ENCODE measurements around the gene EGFL7.
"Not testable (repeated sequence)": the region's sequence is repeated elsewhere in the genome, so short reads cannot be mapped to it uniquely, and the experiment has no call there.

EGFL7 gene

DNA sequence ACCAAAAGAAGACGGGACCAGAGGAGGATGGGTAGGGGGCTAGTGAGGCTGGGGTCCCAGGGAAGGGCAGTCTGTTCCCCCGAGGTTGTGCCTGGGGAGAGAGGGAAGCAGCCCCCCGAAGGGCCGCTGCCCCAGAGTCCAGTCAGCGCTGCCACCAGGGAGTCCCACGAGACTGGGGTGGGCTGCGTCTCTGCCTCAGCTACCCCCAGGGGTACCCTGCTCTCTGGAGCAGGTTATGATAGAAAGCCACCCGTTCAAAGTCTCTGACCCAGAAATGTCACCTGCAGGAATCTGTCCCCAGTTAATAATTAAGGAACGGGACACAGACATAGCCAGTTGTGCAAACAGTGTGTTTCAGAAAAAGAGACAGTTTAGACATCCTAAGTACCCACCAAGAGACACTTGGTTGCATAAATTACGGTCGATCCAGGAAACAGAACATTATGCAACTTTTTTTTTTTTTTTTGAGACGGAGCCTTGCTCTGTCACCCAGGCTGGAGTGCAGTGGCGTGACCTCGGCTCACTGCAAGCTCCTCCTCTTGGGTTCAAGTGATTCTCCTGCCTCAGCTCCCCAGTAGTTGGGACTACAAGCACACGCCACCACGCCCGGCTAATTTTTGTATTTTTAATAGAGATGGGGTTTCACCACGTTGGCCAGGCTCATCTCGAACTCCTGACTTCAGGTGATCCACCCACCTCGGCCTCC, 35.3 kb downstream of the EGFL7 start:
- H3K4me3 ChIP-seq (replicated peaks; ENCODE audit: low read depth, low read length), result no peak overlapping the region
- no peak for DNase-seq (ENCODE audit: low read depth)

DNA sequence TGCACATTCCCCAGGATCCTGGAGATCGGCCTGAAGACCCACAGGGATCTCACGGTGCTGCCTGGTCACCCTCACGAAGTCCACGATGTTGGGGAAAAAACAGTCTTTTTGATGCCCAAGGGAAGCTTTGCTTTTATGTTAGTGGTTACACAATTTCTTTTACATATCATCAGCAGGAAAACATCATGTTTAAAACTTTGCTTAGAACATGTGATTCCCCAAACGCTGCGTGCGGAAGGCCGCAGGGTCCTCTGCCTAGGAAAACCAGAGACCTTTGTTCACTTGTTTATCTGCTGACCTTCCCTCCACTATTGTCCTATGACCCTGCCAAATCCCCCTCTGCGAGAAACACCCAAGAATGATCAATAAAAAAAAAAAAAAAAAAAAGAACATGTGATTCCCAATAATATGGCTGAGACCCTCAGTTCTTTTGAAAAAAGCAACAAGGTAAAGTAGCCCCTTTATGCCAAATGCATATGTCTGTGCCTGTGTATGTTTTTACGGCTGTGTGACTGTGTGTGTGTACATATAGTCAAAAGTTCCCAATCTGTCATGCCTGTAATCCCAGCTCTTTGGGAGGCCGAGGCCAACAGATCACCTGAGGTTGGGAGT, 36.0 kb downstream of the EGFL7 start:
- TF ChIP-seq, protein P1, sequence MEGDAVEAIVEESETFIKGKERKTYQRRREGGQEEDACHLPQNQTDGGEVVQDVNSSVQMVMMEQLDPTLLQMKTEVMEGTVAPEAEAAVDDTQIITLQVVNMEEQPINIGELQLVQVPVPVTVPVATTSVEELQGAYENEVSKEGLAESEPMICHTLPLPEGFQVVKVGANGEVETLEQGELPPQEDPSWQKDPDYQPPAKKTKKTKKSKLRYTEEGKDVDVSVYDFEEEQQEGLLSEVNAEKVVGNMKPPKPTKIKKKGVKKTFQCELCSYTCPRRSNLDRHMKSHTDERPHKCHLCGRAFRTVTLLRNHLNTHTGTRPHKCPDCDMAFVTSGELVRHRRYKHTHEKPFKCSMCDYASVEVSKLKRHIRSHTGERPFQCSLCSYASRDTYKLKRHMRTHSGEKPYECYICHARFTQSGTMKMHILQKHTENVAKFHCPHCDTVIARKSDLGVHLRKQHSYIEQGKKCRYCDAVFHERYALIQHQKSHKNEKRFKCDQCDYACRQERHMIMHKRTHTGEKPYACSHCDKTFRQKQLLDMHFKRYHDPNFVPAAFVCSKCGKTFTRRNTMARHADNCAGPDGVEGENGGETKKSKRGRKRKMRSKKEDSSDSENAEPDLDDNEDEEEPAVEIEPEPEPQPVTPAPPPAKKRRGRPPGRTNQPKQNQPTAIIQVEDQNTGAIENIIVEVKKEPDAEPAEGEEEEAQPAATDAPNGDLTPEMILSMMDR (IDR thresholded peaks at IDR 0.05; ENCODE audit: low read length, missing control alignments), result no peak
- no peak overlapping the region for H3K4me3 ChIP-seq (replicated peaks; ENCODE audit: low read depth, low read length)

More for the DNA sequence above, 35.3 kb downstream of the EGFL7 start:
- TF ChIP-seq, protein P1 (IDR thresholded peaks at IDR 0.05; ENCODE audit: low read length, missing control alignments), result no peak

DNA sequence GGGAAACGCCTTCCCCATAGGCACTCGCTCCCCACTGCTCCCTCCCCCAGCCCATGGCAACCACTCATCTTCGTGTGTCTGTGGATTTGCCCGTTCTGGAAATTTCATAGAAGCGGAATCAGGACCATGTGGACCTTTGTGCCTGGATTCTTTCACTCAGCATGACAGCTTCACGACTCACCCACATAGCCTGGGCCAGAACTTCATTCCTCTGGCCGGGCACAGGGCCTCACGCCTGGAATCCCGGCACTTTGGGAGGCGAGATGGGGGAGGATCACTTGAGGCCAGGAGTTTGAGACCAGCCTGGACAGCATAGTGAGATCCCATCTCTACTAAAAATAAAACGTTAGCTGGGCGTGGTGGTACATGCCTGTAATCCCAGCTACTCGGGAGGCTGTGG, 37.6 kb downstream of the EGFL7 start:
- TF ChIP-seq, protein P1 (IDR thresholded peaks at IDR 0.05; ENCODE audit: low read length, missing control alignments), result no peak
- DNase-seq (ENCODE audit: low read depth), result no peak
- no peak overlapping the region for H3K4me3 ChIP-seq (replicated peaks; ENCODE audit: low read depth, low read length)

More for the DNA sequence above, 36.0 kb downstream of the EGFL7 start:
- DNase-seq (ENCODE audit: low read depth), result no peak

DNA sequence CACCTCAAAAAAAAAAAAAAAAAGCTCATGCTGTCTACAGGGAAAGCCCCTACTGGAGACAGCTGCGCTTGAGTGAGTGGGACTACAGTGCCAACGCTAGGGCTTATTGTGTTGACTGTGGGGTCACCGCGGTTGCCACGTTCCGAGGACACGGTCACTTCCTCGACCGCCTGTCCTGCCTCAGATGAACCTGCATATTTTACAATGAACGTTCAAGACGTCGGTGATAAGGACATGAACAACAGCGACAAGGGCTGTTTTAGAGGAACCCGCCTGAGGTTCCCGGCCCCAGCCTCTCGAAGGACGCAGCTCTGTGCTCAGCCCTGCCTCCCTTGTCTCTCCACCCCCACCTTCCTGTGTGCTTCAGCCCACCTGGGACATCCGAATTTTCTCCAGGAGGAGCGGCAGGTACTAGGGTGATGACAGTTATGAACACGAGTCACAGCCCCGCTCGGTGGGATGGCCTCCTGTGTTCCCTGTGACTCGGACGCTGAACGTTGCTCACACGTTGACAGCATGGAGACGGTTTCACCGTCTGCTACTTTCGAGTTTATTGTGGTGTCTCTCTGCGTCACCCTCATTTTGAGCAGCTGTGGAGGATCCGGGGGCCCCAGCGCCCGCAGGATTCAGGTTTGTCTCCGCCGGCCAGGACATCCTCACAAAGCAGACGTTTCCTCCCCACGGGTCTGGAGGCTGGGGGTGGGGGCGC, 38.4 kb downstream of the EGFL7 start:
- TF ChIP-seq, protein P1 (IDR thresholded peaks at IDR 0.05; ENCODE audit: low read length, missing control alignments), result no peak
- no peak for DNase-seq (ENCODE audit: low read depth)
- H3K4me3 ChIP-seq (replicated peaks; ENCODE audit: low read depth, low read length), result no peak overlapping the region

DNA sequence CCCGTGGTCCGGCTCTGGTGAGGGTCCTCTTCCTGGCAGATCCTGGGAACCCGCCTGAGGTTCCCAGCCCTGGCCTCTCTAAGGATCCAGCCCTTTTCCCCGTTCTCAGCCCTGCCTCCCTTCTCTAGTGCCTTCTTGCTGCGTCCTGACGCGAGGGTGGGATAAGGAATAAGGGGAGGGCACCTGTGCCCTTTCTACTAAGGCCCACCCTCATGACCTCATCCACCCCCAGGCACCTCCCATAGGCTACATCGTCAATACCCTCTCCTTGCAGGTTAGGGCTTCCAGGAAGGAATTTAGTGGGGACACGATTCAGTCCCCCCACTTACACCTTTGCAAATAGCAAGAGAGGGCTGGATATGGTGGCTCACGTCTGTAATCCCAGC, 38.9 kb downstream of the EGFL7 start:
- DNase-seq (ENCODE audit: low read depth), result no peak
- no peak overlapping the region for H3K4me3 ChIP-seq (replicated peaks; ENCODE audit: low read depth, low read length)
- TF ChIP-seq, protein P1 (IDR thresholded peaks at IDR 0.05; ENCODE audit: low read length, missing control alignments), result no peak

DNA sequence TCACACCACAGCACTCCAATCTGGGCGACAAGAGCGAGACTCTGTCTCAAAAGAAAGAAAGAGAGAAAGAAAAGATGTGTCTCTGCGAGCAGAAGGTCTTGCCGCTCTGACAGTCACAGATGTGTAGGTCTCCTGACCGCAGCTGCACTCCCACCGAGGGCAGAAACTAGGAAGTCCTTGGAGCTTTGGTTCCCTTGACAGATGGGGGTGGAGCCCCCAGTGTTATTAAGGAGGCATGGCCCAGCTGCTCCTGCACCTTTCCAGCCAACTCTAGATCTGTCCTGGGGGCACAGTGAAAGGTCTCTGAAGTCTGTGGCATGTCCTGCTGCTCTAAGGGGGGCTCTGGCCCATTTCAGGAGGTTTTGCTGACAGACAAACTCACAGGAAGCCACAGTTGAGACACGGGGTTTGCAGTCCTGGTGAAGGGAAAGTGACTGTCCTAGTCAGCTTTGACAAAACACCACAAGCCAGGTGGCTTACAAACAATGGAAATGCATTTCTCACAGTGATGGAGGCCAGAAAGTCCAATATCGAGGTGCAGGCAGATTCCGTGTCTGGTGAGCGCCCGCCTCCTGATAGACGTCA, 40.7 kb downstream of the EGFL7 start:
- no peak for DNase-seq (ENCODE audit: low read depth)
- TF ChIP-seq, protein P1 (IDR thresholded peaks at IDR 0.05; ENCODE audit: low read length, missing control alignments), result no peak
- H3K4me3 ChIP-seq (replicated peaks; ENCODE audit: low read depth, low read length), result no peak overlapping the region

DNA sequence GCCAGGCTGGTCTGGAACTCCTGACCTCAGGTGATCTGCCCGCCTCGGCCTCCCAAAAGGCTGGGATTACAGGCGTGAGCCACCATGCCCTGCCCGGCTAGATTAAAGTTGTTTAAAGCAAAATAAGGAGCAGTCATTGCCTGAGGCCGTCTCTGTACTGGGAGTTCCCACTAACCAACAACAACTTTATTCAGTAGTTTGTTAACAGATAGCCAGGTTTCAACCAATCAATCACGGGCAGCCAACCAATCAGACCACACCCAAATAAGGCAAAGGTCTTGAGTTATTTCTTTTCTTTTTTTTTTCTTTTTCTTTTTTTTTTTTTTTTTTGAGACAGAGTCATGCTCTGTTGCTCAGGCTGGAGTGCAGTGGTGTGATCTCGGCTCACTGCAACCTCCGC, 42.0 kb downstream of the EGFL7 start:
- H3K4me3 ChIP-seq (replicated peaks; ENCODE audit: low read depth, low read length); DNase-seq (ENCODE audit: low read depth): not testable (repeated sequence)
